Hematopoietic multipotent progenitor cell treated with erythropoietin and hydrocortisone succinate and interleukin-3 and kit ligand, for 6 days (in vitro differentiated cells): ENCODE results near the gene DDX54.
"Not testable (repeated sequence)": the region's sequence is repeated elsewhere in the genome, so short reads cannot be mapped to it uniquely, and the experiment has no call there.

Experiments used
- DNase-seq: peaks from one replicate; pipeline ENCODE4 v3.0.0-alpha.2; 2015

DDX54 gene

GRCh38 chr12:113138826-113139225 lies 46.5 kb downstream of the DDX54 start:
- DNase-seq, result no peak

DNA sequence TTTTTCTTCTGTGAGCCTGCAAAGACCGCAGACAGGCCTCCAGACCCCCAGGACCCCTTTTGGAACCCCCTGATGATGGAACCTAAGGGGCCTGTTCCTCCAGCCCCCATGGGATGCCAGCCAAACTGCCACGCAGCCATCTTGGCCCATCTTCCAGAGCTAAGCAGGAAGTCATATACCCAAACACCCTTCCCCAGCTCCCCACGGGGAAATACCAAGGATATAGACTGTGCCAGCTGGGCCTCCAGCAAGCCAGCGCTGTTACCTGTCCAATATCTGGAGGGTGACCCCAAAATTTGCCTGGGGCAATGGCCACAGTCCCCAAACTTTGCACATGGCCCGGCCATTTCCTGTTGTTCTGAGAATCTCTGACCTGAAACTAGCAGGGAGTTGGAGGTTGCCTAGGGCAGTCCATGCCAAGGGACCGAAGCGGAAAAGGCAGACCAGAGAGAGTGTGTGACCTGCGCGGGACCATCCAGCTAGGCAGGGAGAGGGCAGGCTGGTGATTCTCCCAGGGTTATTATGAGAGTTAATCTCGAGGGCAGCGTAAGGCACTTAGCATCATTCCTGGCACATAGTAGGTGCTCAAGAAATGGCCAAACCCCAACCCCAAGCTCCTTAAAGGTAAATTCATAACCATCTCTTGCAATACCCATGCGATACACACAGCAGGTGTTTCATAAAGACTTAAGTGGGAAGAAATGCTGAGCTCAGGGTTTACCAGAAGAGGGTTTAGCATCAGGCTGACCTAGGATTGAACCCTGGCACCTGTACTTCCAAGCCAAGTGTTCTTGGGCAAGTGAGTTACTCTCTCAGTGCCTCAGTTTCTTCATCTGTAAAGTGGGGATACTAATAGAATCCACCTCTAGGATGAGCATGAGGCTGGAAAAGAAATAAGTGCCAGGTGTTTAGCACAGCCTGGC lies 47.2 kb downstream of the DDX54 start:
- no peak for DNase-seq

GRCh38 chr12:113136990-113137511 lies 48.2 kb downstream of the DDX54 start:
- DNase-seq, result no peak

DNA sequence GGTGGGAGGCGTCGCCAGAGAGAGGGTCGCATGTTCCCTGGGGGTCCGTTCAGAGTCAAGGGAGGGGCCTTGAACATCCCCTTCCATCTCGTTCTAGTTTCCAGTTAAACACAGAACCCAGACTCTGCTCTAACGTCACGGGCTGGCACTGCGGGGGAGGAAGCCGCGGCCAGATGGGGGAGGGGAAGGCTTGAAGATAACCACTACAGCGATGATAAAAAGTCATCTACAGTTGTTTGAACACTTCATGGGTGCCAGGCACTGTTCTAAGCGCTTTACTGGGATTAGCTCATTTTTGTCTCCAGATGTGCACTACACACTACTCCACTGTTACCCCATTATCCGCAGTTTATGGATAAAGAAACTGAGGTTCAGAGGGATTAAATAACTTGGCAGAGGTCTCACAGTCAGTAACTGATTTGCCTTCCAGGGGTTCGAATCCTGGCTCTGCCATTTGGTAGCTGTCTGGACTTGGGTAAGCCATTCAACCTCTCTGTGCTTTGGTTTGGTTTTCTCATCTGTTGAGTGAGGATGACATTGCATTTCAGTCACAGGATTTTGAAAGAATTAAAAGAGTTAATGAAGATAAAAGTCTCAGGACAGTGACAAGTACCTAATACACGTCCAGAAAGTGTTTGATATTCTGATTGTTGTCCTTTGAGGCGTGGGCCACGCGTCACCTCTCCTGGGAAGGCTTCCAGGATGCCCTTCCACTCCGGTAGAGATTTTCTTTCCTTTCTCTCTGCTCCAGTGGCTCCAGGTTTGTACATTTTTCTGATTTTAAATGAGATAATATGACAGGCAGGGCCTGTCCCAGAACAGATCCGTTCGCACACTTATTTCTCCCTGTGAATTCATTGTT lies 48.9 kb downstream of the DDX54 start:
- DNase-seq, result peak; percentile 68

DNA sequence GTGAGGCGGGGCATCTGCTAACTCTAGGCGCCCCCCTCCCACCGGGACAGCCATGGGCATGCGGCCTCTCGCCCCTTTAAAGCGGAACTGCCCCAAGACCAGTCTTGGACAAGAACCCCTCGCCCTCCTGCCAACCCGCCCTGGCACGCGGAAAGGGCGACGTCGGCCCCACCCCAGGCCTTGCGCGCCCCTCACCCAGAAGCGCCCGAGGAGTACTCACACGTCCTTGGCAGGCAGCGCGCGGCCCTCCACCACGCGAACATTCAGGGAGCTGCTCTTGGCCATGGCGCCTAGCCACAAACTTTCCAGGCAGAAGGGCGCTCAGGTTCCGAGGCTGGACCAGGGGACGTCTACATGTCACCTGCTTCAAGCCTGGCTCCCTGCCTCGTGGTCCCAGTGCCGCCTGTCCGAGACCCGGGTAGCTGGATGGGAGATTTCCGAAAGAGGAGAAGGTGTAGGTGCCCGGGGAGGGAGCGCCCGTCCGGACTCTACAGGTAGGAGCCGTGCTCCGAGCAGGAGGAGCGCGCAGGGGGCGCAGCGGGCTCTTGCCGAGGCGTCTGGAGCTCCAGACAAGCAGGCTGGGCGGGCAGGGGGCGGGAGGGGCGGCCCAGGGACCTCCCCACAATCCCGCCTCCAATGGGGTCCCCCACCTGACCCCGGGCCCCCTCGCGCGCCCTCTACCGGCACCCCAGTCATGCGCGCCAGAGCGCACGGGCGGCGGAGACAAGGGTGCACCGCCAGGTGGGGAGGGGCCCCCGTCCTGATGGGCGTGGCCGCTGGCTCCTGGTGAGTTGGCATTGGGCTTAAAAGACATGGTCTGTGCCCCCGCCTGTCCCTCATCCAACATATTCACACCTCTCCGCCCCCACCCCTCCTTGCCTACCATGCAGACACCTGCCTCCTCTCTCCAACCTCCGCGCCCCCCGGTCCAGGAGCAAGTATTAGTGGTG lies 49.8 kb downstream of the DDX54 start, which contains the start of gene RASAL1:
TSS of gene RASAL1 (minus strand) at position 584 of the 950 bp plus-strand sequence. CDS start at position 285, 299 bp downstream.
- DNase-seq, result peak; percentile 60

- no peak for DNase-seq
These were observed 50.7 kb downstream of the DDX54 start for GRCh38 chr12:113134521-113134951.

DNA sequence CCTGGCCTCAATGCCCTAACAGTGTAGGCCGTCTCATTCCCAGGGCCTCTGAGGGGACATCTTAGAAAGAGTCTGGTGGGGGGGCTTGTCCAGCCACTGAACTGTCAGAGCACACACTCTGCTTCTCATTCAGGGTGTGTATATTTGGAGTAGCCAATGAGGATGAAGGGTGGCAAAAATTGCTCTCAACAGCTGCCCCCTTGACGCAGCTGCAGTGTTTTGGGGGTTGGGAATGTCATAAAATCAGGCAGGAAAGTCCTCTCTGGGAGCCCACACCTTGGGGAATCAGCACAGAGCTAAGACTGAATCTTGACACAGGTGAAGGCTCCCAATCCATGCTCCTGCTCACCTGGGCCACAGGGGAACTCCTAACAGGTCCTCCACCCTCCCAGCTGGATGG lies 51.2 kb downstream of the DDX54 start:
- DNase-seq, result no peak

DNA sequence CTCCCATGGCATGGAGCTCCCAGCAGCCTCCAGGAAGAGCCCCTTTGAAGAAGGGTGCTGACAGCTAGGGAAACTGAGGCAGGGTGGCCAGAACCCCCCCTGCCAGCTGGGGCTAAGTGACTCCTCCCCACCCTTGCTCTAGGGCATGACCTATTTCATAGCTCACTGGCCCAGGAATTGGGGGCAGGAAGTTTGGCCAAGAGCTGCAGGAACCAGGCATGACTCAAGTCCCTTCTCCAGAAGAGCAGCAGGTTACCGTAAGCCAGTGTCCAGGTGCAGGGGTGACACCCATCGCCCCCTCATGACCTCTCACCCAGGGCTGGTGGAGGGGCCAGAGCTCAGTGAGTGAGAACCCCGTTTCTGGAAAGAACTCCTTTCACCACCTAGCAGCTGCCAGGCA lies 51.6 kb downstream of the DDX54 start:
- DNase-seq, result no peak

DNA sequence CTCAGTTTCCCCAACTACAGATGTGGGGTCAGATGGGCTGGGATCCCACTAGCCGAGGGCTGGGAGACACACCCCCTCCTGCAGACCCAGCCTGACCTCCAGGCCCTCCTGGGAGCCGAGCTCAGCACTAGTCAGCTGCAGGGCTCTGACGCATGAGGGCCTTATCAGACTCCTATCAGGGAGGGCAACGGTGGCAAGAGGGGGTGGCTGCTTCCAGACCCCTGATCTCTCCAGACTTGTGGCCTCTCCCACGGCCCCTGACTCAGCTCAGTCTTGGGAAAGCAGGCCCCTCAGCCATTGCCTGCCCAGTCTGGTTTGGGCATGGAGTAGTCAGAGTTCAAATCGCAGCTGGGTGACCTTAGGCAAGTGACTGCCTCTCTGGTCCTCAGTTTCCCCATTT lies 52.2 kb downstream of the DDX54 start:
- no peak for DNase-seq

DNA sequence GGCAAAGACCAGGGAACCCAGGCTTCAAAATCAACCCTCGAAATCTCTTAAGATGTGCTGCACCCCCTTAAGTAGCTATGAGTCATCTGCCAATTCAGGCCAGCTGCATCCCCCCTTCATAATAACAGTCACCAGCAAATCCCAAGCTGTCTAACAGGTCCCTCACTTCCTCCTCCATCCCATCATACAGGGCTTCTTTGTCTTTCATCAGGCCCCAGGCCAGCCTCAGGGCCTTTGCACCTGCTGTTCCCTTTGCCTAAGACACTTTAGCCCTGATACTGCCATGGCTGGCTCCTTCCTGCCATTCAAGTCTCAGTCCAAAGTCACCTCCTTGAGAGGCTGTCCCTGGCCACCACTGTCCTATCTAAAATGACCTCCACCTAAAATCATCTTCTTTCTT lies 53.7 kb downstream of the DDX54 start:
- no peak for DNase-seq

- DNase-seq, result no peak
These were observed 54.7 kb downstream of the DDX54 start for GRCh38 chr12:113130457-113131135.

GRCh38 chr12:113129664-113130456 lies 55.4 kb downstream of the DDX54 start:
- no peak for DNase-seq

GRCh38 chr12:113128802-113129663 lies 56.2 kb downstream of the DDX54 start:
- no peak for DNase-seq

DNA sequence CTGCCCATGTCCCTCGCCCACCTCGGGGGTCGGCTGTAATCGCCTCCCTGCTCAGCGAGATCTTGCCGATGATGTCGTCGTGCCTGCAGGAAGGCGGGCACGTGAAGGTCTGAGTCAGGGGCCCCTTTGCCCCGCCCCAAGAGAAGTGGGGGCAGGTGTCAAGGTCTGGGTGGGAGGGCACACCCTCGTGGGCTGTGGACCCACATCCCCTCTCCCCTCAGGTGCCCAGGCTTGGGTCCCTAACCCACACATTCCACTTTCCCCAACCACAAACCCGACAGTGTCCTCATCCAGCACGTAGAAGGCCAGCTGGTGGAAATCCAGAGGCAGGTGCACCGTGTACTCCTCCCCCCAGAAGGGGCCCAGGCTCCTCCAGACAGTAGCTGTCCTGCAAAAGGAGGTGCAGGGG lies 57.5 kb downstream of the DDX54 start:
- no peak for DNase-seq

DNA sequence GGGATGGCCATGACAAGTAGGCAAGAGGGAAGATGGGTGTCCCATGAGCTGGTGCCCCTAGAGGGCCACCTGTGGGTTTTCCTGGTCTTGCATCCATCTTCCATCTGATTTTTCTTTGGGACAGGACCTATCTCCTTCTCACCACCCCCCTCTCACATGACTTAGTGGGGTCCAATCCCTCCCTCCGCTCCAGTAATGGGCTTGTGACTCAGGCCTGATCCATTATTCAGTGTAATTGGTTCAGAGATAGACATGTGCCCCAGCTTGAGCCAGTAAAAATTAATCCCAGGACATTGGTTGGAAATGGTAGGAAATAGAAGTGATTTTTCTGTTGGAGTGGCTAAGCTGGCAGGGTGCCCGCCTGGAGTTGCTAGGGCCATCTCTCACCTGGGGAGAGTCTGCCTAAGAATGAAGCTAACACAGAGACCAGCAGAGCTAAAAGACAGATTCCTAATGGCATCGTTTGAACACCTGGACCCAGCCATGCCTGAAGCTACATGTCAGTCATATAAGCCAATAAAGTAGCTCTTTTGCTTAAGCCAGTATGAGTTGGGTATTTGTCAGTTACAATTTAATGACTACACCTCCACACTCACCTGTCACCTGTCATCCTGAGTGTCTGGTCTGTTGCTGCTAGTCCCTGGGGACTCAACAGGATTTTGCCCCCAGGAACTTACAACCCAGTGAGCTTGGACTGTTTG lies 64.5 kb downstream of the DDX54 start:
- DNase-seq, result no peak

DNA sequence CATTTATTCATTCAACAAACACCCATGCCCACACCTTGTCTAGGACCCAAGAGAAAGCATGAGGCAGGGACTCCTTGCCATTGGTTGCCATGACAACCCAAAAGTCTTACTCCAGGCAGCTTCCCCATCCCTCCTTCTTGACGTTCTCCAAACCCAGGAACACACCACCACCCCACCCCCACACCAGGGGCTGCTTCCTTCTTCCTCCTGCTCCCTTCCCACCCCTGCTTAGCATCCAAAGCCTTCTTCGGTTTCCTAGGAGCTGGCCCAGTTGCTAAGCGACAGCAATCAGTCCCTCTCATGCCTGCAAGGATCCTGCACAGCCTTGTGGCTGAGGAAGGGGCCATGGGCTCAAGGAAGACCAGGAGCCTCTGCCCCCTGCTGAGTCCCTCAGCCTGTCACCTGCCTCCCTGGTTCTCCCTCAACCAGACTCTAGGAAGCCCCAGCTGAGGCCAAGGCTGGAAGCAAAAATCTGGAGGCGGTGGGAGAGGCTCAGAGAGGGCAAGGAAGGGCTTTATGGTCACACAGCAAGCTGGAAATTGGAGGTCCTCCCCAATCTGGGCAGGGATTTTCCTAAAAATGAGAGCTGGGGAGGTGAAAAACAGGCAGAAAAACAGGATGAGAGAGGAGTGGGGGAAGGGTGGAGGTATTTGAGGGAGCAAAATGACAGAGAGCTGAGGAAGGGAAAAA lies 65.2 kb downstream of the DDX54 start:
- DNase-seq, result no peak

- no peak for DNase-seq
These were observed 67.1 kb downstream of the DDX54 start for GRCh38 chr12:113118142-113118541.

- not testable (repeated sequence) for DNase-seq
These were observed 67.6 kb downstream of the DDX54 start for GRCh38 chr12:113117684-113118083.
